Glomerular visceral epithelial cell (primary cell): Measurements from ENCODE around the gene TTYH1.

Source experiments
- DNase-seq: peaks from one replicate; pipeline ENCODE4 v3.0.0-alpha.2; 2016; ENCODE audit errors: extremely low spot score

The TTYH1 gene

GRCh38 chr19:54392105-54392504 is 23.2 kb upstream of the TTYH1 start:
- no peak for DNase-seq

GRCh38 chr19:54393381-54393780 is 21.9 kb upstream of the TTYH1 start:
- DNase-seq, result no peak

- DNase-seq, result no peak
These were observed 19.6 kb upstream of the TTYH1 start for GRCh38 chr19:54395685-54396084.

GRCh38 chr19:54399189-54399588 is 16.1 kb upstream of the TTYH1 start:
- no peak for DNase-seq

GRCh38 chr19:54400913-54401312 is 14.4 kb upstream of the TTYH1 start:
- no peak for DNase-seq

GRCh38 chr19:54403054-54403453 is 12.2 kb upstream of the TTYH1 start:
- no peak for DNase-seq

- DNase-seq, result no peak
These were observed 9.6 kb upstream of the TTYH1 start for GRCh38 chr19:54405628-54406027.

GRCh38 chr19:54407780-54408179 is 7.5 kb upstream of the TTYH1 start:
- DNase-seq, result no peak

GRCh38 chr19:54408456-54409026 is 6.7 kb upstream of the TTYH1 start:
- no peak for DNase-seq

- DNase-seq, result no peak
These were observed 4.2 kb upstream of the TTYH1 start for GRCh38 chr19:54411033-54411432.

GRCh38 chr19:54412877-54413276 is 2.4 kb upstream of the TTYH1 start:
- no peak for DNase-seq

- no peak for DNase-seq
These were observed 1.1 kb upstream of the TTYH1 start for GRCh38 chr19:54414156-54414555.

- no peak for DNase-seq
These were observed 823 bp downstream of the TTYH1 start for GRCh38 chr19:54415901-54416673.

GRCh38 chr19:54416695-54417491 is 1.6 kb downstream of the TTYH1 start:
- no peak for DNase-seq

- no peak for DNase-seq
These were observed 3.0 kb downstream of the TTYH1 start for GRCh38 chr19:54418030-54418929.

GRCh38 chr19:54418930-54419800 is 3.9 kb downstream of the TTYH1 start:
- no peak for DNase-seq

- DNase-seq, result no peak
These were observed 4.8 kb downstream of the TTYH1 start for GRCh38 chr19:54420068-54420382.

GRCh38 chr19:54420383-54421168 is 5.3 kb downstream of the TTYH1 start:
- DNase-seq, result no peak

GRCh38 chr19:54421169-54421516 is 5.9 kb downstream of the TTYH1 start:
- DNase-seq, result no peak

GRCh38 chr19:54421521-54421920 is 6.3 kb downstream of the TTYH1 start:
- no peak for DNase-seq
